ENCODE measurements around the gene TM9SF3.

The TM9SF3 gene

GRCh38 chr10:96586419-96587263, at the start of gene TM9SF3:
TM9SF3 (minus strand) TSS chr10:96587012; CDS start chr10:96586835, 177 bp downstream.
- DNase-seq (ENCODE audit: low read depth in 2 of 3, low spot score in 1 of 3), result peak; percentile 83 to 92 (median 85)

DNA sequence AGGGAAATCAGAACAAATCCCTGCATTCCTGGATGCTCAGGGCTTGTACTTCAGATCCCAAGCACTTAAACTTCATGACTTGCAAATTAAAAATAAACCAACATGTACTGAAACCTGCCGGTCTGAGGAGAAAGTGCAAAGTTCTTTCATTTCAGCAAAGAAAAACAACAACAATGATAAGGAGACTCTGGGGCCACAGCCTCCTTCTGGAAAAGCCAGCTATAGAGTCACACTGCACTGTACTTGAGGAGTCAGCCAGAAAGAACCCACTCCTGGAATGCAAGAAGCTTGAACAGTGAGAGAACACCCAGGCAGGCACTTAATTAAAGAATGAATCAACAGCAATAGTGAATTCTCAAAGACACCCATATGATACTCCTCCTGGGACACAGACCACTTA, 49.7 kb upstream of the TM9SF3 start:
- DNase-seq (ENCODE audit: low read depth in 2 of 3, low spot score in 1 of 3), result no peak

DNA sequence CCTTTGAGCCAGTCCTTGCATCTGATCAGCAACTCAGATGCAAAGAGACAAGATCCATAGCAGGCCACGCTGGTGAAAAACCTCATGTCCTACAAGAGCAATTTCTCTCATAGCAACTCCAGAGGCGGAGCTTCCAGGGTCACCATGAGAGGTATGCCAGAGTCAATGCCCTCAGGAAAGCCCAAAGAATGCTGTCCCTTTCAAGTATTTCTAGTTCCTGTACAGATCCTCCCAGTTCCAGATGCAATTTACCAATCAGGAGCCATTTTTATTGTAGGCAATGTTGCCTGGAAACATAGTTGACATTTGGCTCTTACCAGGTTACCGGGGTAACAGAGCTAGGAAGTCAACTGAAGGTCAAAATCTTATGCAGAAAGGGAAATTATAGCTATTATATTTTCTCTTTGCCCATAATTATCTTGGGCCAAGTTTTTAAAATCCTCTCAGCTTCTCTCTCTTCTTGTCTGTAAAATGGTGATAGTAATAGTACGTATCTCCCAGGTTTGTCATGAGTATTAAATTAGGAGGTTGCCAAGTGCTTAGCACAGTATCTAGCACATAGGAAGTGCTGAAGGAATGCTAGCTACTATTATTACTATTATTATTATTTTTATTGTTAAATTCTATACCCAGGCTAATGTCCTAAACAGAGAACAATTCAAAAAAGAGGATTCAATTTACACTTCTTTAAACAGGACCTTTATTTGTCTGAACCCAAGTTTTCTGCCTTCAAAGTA, 46.3 kb upstream of the TM9SF3 start:
- no peak for DNase-seq (ENCODE audit: low read depth in 2 of 3, low spot score in 1 of 3)

DNA sequence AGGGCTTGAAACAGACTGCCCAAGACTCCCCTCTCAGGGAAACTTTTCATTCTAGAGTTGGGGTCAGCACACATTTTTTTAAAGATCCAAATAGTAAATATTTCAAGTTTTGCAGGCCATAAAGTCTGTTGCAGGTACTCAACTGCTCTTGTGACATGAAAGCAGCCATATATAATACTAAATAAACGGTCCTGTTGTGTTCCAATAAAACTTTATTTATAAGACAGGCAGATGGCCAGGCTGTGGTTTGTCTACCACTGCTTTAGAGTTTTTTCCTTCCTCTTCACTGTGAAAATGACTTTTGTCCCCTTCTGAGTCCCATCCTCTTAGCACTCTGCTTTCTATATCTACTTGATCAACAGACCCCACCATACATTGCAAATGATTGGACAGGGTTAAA, 40.5 kb upstream of the TM9SF3 start:
- no peak for DNase-seq (ENCODE audit: low read depth in 2 of 3, low spot score in 1 of 3)

DNA sequence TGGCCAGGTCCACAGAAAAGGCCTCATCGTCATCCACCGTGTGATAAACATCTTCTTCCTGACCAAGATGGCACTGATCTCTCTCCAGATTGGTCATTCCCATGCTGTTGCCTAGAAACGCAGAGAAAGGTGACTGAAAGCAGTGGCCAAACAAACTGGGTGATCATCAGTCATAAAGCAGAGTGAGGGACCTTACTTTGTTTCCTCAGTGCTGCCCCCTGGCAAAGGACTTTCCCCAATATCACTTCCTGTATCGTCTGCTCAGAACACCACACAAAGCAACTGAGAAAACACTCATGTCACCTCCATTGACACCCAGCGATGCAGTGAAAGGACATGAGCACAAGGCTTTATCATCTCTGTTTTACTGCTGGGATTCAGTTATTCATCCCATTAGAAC, 40.0 kb upstream of the TM9SF3 start:
- DNase-seq (ENCODE audit: low read depth in 2 of 3, low spot score in 1 of 3), result no peak

- DNase-seq (ENCODE audit: low read depth in 2 of 3, low spot score in 1 of 3), result no peak
Observed at GRCh38 chr10:96625173-96625572, 38.4 kb upstream of the TM9SF3 start.

- DNase-seq (ENCODE audit: low read depth in 2 of 3, low spot score in 1 of 3), result no peak
Observed at GRCh38 chr10:96622013-96622787, 35.4 kb upstream of the TM9SF3 start.

- no peak for DNase-seq (ENCODE audit: low read depth in 2 of 3, low spot score in 1 of 3)
Observed at GRCh38 chr10:96619796-96620773, 33.3 kb upstream of the TM9SF3 start.

GRCh38 chr10:96619120-96619519, 32.3 kb upstream of the TM9SF3 start:
- DNase-seq (ENCODE audit: low read depth in 2 of 3, low spot score in 1 of 3), result no peak

- no peak for DNase-seq (ENCODE audit: low read depth in 2 of 3, low spot score in 1 of 3)
Observed at GRCh38 chr10:96618653-96619052, 31.8 kb upstream of the TM9SF3 start.

- DNase-seq (ENCODE audit: low read depth in 2 of 3, low spot score in 1 of 3), result no peak
Observed at GRCh38 chr10:96616961-96617360, 30.1 kb upstream of the TM9SF3 start.

DNA sequence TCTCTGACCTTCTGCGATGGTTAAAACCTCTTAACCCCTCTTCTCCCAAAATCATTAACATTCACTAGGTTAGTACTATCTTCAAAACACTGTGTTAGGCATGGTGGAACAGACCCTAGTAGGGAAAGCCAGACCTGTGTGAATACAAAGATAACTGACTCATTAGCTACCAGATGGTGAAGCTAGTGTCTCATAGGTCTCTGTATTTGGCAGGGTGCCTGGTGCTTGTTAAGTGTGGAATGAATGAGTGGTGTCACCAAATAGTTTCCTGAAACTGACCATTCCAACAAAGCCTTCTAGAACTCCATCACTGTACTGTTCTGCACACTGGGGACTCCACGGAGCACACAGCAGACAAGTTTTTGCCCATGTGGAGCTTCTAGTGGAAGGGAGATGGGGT, 27.7 kb upstream of the TM9SF3 start:
- DNase-seq (ENCODE audit: low read depth in 2 of 3, low spot score in 1 of 3), result no peak

GRCh38 chr10:96613576-96613975, 26.8 kb upstream of the TM9SF3 start:
- no peak for DNase-seq (ENCODE audit: low read depth in 2 of 3, low spot score in 1 of 3)

GRCh38 chr10:96612055-96612830, 25.4 kb upstream of the TM9SF3 start:
- DNase-seq (ENCODE audit: low read depth in 2 of 3, low spot score in 1 of 3), result no peak

DNA sequence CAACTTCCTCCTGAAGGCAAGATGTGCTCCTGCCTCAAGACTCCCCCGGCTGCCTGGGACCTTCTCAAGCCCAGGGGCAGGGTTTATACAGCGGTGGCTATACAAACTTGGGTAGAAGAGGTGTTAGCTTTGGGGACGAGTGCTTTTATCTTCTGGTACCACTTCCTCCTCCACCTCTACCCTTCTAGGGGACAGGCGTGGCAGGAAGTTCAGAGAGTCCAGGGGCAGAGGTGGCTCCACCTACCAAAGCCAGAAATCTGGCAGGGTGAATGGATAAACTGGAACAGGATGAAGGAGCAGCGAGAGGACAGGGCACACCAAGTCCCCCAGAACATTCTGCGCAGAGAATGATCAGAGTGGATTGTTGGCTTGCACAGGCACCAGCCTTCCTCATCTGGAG, 24.0 kb upstream of the TM9SF3 start:
- DNase-seq (ENCODE audit: low read depth in 2 of 3, low spot score in 1 of 3), result no peak

GRCh38 chr10:96609510-96609909, 22.7 kb upstream of the TM9SF3 start:
- no peak for DNase-seq (ENCODE audit: low read depth in 2 of 3, low spot score in 1 of 3)

DNA sequence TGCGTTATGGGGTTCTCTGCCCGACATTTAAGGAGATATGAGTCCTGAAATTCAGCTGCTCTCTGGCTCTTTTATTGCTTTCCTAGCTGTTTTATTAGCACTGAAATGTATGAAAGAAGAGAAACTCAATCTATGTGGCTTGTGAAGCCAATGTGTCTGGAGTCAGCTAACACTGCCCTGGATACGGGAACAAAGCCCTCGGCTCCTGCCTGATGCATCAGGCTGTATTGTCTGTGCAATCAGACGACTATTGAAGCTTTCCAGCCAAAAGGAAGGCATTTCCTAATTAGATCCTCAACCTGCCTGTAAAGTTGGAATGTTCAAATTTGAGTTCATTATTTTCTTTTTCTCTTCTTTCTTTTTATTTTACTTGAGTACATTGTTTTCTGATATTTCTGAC, 22.0 kb upstream of the TM9SF3 start:
- DNase-seq (ENCODE audit: low read depth in 2 of 3, low spot score in 1 of 3), result no peak

GRCh38 chr10:96608262-96608661, 21.4 kb upstream of the TM9SF3 start:
- no peak for DNase-seq (ENCODE audit: low read depth in 2 of 3, low spot score in 1 of 3)

- no peak for DNase-seq (ENCODE audit: low read depth in 2 of 3, low spot score in 1 of 3)
Observed at GRCh38 chr10:96606946-96607345, 20.1 kb upstream of the TM9SF3 start.

GRCh38 chr10:96606216-96606615, 19.4 kb upstream of the TM9SF3 start:
- DNase-seq (ENCODE audit: low read depth in 2 of 3, low spot score in 1 of 3), result no peak

Data from stimulated activated CD4-positive, alpha-beta T cell treated with anti-CD3 and anti-CD28 coated beads, Interleukin-12 subunit alpha, Interleukin-12 subunit beta, amount 100 ng/mL, for 48 hours (primary cell).